ENCODE data around the gene TAPT1. TPM values are rescaled to one million over a fixed set of nuclear protein-coding genes. Genes with fewer than 3 reads are reported as not detected.
"Not testable (repeated sequence)": the region's sequence is repeated elsewhere in the genome, so short reads cannot be mapped to it uniquely, and the experiment has no call there.

Gene TAPT1
- total RNA-seq, 1 donor from 2014 or later = 72.8 TPM

DNA sequence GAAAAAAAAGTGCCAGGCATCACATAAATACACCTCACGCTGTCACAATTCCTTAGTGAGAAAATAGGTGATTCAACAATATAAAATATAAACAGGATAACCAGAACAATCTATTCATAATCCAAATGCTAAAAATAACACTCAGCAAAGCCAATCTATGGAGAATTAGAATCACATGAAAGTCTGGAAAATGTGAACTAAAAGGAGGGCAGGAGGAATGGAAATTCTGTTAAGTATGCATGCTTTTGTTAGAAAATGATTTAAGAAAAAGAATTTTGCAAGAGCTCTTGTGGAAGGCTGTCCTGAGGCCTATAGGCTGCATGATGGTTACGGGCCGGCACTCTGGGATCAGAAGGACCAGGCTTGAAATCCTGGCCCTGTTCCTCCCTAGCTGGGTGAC is 71.8 kb downstream of the TAPT1 start:
- H3K27me3 ChIP-seq (ENCODE audit: low read depth) = no peaks in the 10 kb centered on the region
- no peak overlapping the region for H3K27ac ChIP-seq
- H3K4me3 ChIP-seq = no peak overlapping the region
- intact Hi-C loops (cut with DNase I) = no loop called here
- TF ChIP-seq, protein P1, sequence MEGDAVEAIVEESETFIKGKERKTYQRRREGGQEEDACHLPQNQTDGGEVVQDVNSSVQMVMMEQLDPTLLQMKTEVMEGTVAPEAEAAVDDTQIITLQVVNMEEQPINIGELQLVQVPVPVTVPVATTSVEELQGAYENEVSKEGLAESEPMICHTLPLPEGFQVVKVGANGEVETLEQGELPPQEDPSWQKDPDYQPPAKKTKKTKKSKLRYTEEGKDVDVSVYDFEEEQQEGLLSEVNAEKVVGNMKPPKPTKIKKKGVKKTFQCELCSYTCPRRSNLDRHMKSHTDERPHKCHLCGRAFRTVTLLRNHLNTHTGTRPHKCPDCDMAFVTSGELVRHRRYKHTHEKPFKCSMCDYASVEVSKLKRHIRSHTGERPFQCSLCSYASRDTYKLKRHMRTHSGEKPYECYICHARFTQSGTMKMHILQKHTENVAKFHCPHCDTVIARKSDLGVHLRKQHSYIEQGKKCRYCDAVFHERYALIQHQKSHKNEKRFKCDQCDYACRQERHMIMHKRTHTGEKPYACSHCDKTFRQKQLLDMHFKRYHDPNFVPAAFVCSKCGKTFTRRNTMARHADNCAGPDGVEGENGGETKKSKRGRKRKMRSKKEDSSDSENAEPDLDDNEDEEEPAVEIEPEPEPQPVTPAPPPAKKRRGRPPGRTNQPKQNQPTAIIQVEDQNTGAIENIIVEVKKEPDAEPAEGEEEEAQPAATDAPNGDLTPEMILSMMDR (IDR thresholded peaks at IDR 0.05) = no peak
- DNase-seq (no peak), ATAC-seq (no peak)
- no peaks in the 10 kb centered on the region for H3K36me3 ChIP-seq
- H3K4me1 ChIP-seq = no peaks in the 10 kb centered on the region
- H3K9me3 ChIP-seq = no peaks in the 10 kb centered on the region

GRCh38 chr4:16150716-16151115 is 75.6 kb downstream of the TAPT1 start:
- DNase-seq = no peak
- intact Hi-C loops (cut with DNase I) = no loop called here
- Histone ChIP-seq H3K27me3 (ENCODE audit: low read depth) (no peaks in the 10 kb centered on the region), H3K27ac (no peak overlapping the region), H3K9me3 (peaks cover 5% of the 10 kb centered on the region), H3K36me3 (no peaks in the 10 kb centered on the region), H3K4me1 (no peaks in the 10 kb centered on the region), H3K4me3 (no peak overlapping the region)
- TF ChIP-seq, protein P1 (IDR thresholded peaks at IDR 0.05) = no peak
- ATAC-seq = no peak

- H3K4me1 ChIP-seq; H3K27me3 ChIP-seq (ENCODE audit: low read depth); H3K36me3 ChIP-seq; ATAC-seq; H3K4me3 ChIP-seq; H3K27ac ChIP-seq; DNase-seq; intact Hi-C loops (cut with DNase I): not testable (repeated sequence)
- peaks cover 17% of the 10 kb centered on the region for H3K9me3 ChIP-seq
Observed at GRCh38 chr4:16144913-16145312, 81.4 kb downstream of the TAPT1 start.

DNA sequence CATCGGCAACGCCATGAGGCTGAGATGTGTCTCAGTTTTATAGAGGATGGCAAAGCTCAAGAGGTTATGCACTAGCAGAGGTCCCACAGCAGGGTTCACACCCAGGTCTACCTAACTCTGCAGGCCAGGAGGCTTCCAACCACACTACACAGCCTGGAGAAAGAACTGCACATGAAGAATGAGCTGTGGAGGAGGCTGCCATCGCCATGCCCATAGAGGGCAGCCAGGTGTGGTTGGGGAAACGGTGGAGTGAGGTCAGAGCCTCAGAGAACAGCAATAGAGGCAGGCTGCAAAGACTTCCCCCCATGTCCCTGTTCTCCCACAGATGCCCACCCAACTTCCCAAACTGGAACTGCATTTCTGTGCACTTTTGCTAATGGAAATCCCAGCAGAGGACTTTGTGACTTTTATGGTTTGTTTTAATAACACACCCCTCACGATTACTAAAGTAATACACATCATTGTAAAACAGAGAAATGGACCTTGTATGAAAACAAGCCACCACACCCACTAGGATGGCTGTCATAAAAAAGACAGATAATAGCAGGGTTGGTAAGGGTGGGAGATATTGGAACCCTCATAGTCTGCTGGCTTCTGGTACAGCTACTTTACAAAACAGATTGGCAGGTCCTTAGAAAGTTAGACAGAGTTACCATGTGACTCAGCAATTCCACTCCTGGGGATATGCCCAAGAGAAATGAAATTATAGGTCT is 83.5 kb downstream of the TAPT1 start:
- Histone ChIP-seq H3K27ac (no peak overlapping the region), H3K36me3 (no peaks in the 10 kb centered on the region), H3K4me3 (no peak overlapping the region), H3K27me3 (ENCODE audit: low read depth) (no peaks in the 10 kb centered on the region), H3K9me3 (peaks cover 17% of the 10 kb centered on the region), H3K4me1 (no peaks in the 10 kb centered on the region)
- intact Hi-C loops (cut with DNase I) = no loop called here
- TF ChIP-seq, protein P1 (IDR thresholded peaks at IDR 0.05) = no peak
- no peak for ATAC-seq
- no peak for DNase-seq

DNA sequence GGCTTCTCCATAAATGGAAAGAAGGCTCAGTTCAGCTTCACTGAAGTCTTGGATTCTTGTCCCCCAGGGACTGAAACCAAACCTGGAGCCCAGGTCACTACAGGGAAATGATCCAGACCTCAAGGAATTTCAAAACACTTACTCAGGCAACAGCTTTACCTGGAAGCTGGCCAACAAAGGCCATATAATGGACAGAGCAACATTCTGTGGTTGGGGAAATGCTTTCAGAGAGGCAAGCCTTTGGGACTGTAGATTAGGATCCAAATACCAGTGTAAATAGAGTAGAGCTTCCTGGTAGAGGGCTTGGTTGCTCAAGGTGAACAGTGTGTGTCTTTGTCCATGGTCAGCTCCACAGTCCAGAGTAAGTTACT is 85.4 kb downstream of the TAPT1 start:
- Histone ChIP-seq H3K36me3 (no peaks in the 10 kb centered on the region), H3K4me1 (no peaks in the 10 kb centered on the region), H3K27ac (no peak overlapping the region), H3K4me3 (no peak overlapping the region), H3K9me3 (peaks cover 14% of the 10 kb centered on the region), H3K27me3 (ENCODE audit: low read depth) (no peaks in the 10 kb centered on the region)
- intact Hi-C loops (cut with DNase I) = no loop called here
- TF ChIP-seq, protein P1 (IDR thresholded peaks at IDR 0.05) = no peak
- ATAC-seq (peak; percentile 72 to 87), DNase-seq (no peak)

DNA sequence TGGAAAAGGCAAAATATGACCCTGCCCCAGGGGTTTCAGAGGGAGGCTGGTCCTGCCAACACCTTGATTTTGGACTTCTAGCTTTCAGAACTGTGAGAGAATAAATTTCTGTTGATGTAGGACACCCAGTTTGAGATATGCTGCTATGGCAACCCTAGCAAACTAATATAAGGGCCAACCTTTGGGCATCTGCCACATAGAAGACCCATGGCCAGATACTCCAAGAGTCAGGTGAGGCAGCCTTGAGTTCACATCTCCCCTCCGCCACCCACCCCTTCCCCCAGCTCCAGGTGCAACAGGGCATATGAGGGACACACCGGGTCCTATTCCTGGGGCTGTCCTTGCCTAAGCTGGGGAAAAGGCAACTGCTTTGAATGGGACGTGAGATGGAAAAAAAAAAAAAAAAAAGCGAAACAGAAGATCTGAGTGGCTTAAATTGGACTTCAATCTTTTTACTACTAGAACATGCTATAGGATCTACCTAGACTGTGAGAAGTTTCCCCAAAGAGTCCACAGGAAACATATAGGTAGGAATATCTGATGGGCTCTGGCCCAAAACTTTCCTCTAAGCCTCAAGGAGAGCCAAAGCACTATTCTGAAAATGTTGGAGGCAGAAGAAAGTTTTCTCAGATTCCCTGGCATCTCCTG is 85.9 kb downstream of the TAPT1 start:
- Histone ChIP-seq H3K4me1 (no peaks in the 10 kb centered on the region), H3K36me3 (no peaks in the 10 kb centered on the region), H3K4me3 (no peak overlapping the region), H3K27me3 (ENCODE audit: low read depth) (no peaks in the 10 kb centered on the region), H3K9me3 (peaks cover 9% of the 10 kb centered on the region), H3K27ac (no peak overlapping the region)
- ATAC-seq (no peak), DNase-seq (no peak)
- TF ChIP-seq, protein P1 (IDR thresholded peaks at IDR 0.05) = no peak
- intact Hi-C loops (cut with DNase I) = no loop called here

Measured in lower lobe of right lung (tissue), 2 donors.